Nephron progenitor cell (in vitro differentiated cells): ENCODE measurements around the gene TIGD4.
"Not testable (repeated sequence)": the region's sequence is repeated elsewhere in the genome, so short reads cannot be mapped to it uniquely, and the experiment has no call there.

ENCODE experiments used
- DNase-seq: peaks from one replicate; pipeline ENCODE4 v3.0.0; 2021
- H3K27ac Mint-ChIP-seq: 2 replicates; pipeline ENCODE4 v1.8.0; 2021; ENCODE audit warnings: mild to moderate bottlenecking, moderate library complexity, mixed read lengths
- H3K27me3 Mint-ChIP-seq: 2 replicates; pipeline ENCODE4 v1.8.0; 2021; ENCODE audit warnings: mild to moderate bottlenecking, low read depth, mixed read lengths; ENCODE audit not compliant: poor library complexity
- H3K36me3 Mint-ChIP-seq: 2 replicates; pipeline ENCODE4 v1.8.0; 2021; ENCODE audit warnings: low read depth, mixed read lengths
- H3K4me1 Mint-ChIP-seq: 2 replicates; pipeline ENCODE4 v1.8.0; 2021; ENCODE audit warnings: mixed read lengths
- H3K4me3 Mint-ChIP-seq: 2 replicates; pipeline ENCODE4 v1.8.0; 2021; ENCODE audit warnings: mild to moderate bottlenecking, moderate library complexity, mixed read lengths
- H3K9me3 Mint-ChIP-seq: 2 replicates; pipeline ENCODE4 v1.8.0; 2021; ENCODE audit warnings: mild to moderate bottlenecking, moderate library complexity, mixed read lengths
- TF ChIP-seq, protein P1 (sequence below): fragments of 200-600 bp; sonication (generic); IDR thresholded peaks from 2 replicates; pipeline ENCODE4 v1.5.0; 2021; ENCODE audit warnings: antibody characterized with exemption

The TIGD4 gene

GRCh38 chr4:152776352-152776751, 3.2 kb downstream of the TIGD4 start:
- Mint-ChIP-seq H3K4me3 (no peak overlapping the region), H3K27me3 (peaks cover 6% of the 10 kb centered on the region), H3K27ac (no peak overlapping the region), H3K4me1 (peaks cover 35% of the 10 kb centered on the region), H3K9me3 (no peaks in the 10 kb centered on the region), H3K36me3 (peaks cover 13% of the 10 kb centered on the region)
- TF ChIP-seq, protein P1, sequence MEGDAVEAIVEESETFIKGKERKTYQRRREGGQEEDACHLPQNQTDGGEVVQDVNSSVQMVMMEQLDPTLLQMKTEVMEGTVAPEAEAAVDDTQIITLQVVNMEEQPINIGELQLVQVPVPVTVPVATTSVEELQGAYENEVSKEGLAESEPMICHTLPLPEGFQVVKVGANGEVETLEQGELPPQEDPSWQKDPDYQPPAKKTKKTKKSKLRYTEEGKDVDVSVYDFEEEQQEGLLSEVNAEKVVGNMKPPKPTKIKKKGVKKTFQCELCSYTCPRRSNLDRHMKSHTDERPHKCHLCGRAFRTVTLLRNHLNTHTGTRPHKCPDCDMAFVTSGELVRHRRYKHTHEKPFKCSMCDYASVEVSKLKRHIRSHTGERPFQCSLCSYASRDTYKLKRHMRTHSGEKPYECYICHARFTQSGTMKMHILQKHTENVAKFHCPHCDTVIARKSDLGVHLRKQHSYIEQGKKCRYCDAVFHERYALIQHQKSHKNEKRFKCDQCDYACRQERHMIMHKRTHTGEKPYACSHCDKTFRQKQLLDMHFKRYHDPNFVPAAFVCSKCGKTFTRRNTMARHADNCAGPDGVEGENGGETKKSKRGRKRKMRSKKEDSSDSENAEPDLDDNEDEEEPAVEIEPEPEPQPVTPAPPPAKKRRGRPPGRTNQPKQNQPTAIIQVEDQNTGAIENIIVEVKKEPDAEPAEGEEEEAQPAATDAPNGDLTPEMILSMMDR, result no peak
- no peak for DNase-seq

GRCh38 chr4:152773953-152774352, 5.6 kb downstream of the TIGD4 start:
- Mint-ChIP-seq H3K27ac (no peak overlapping the region), H3K36me3 (peaks cover 13% of the 10 kb centered on the region), H3K9me3 (no peaks in the 10 kb centered on the region), H3K4me1 (peaks cover 26% of the 10 kb centered on the region), H3K27me3 (no peaks in the 10 kb centered on the region), H3K4me3 (no peak overlapping the region)
- DNase-seq, result no peak
- TF ChIP-seq, protein P1, result no peak

GRCh38 chr4:152773339-152773738, 6.2 kb downstream of the TIGD4 start:
- Mint-ChIP-seq H3K9me3 (no peaks in the 10 kb centered on the region), H3K27ac (no peak overlapping the region), H3K36me3 (peaks cover 13% of the 10 kb centered on the region), H3K4me1 (peaks cover 20% of the 10 kb centered on the region), H3K27me3 (no peaks in the 10 kb centered on the region), H3K4me3 (no peak overlapping the region)
- TF ChIP-seq, protein P1, result no peak
- DNase-seq, result no peak

GRCh38 chr4:152771741-152772533, 7.6 kb downstream of the TIGD4 start:
- no peak for DNase-seq

GRCh38 chr4:152765069-152765737, 14.3 kb downstream of the TIGD4 start:
- H3K27me3 Mint-ChIP-seq, H3K4me3 Mint-ChIP-seq, H3K36me3 Mint-ChIP-seq, H3K27ac Mint-ChIP-seq, H3K4me1 Mint-ChIP-seq, DNase-seq: not testable (repeated sequence)
- peaks cover 14% of the 10 kb centered on the region for H3K9me3 Mint-ChIP-seq

More at GRCh38 chr4:152771741-152772533, 7.6 kb downstream of the TIGD4 start:
- H3K4me1 Mint-ChIP-seq, result peaks cover 6% of the 10 kb centered on the region
- H3K36me3 Mint-ChIP-seq, result peaks cover 13% of the 10 kb centered on the region
- H3K27me3 Mint-ChIP-seq, result no peaks in the 10 kb centered on the region
- H3K9me3 Mint-ChIP-seq, result no peaks in the 10 kb centered on the region
- H3K27ac Mint-ChIP-seq, result no peak overlapping the region
- TF ChIP-seq, protein P1, result no peak
- no peak overlapping the region for H3K4me3 Mint-ChIP-seq

GRCh38 chr4:152763796-152764195, 15.7 kb downstream of the TIGD4 start:
- peaks cover 3% of the 10 kb centered on the region for H3K27me3 Mint-ChIP-seq
- no peak overlapping the region for H3K4me3 Mint-ChIP-seq
- H3K9me3 Mint-ChIP-seq, result peaks cover 14% of the 10 kb centered on the region
- peaks cover 8% of the 10 kb centered on the region for H3K36me3 Mint-ChIP-seq
- DNase-seq, result no peak
- TF ChIP-seq, protein P1, result no peak
- no peaks in the 10 kb centered on the region for H3K4me1 Mint-ChIP-seq
- H3K27ac Mint-ChIP-seq, result no peak overlapping the region
